T-helper 2 cell treated with Interferon-gamma antibody and Interleukin-4, amounts not matched to agents 100 ng/mL and 5 ng/mL, for 36 hours (primary cell): ENCODE data around the gene WWOX. TPM values are rescaled to one million over a fixed set of nuclear protein-coding genes. Genes with fewer than 3 reads are reported as not detected.

Source experiments
- intact Hi-C: fragments of 100-400 bp; cut with micrococcal nuclease; formaldehyde crosslinking; loops from one replicate; pipeline ENCODE4 v1.15.1; 2023
- total RNA-seq: library from RNA; stranded (reverse); gene quantifications from 2 replicates; pipeline ENCODE4 v1.2.3, GENCODE V29; 2022

The WWOX gene
- total RNA-seq, 1 donor from 2014 or later: 26.3 TPM

DNA sequence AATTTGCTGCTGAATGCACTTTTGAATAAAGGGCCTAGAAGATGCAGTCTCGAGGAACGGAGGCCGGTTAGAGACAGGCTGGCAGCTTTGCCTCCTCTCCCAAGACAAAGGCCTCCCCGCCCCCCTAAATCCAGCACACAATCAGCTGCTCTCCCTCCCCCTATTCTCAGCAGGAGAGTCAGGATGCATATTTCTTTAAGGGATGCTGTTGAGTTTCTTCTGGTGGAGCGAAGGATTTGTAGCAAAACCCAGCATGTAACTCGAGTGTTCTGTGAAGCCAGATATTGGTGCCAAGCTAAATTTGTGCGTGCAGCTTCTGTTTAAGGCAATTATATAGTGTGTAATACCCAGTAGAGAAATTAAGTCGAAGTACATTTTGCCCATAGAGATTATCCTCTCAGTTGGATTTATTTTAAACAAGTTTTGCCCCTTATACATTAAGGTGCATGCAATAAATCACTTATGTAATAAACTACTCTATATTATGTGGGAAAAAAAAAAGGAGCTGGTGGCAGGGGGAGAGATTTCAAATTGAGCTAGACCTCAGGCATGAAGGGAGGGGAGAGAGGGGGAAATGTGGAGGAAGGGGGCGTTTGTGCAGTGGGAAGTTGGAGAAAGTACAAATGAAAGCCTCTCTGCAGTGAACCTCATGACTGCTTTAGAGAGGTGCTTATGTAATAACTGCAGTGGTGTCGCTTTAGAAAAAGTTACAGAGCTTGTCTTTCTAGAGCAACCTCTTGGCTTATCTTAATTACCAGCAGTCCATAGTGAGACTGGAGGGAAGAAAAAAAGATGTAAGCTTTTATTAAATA is 901.9 kb downstream of the WWOX start:
- intact Hi-C loops: no loop called here

DNA sequence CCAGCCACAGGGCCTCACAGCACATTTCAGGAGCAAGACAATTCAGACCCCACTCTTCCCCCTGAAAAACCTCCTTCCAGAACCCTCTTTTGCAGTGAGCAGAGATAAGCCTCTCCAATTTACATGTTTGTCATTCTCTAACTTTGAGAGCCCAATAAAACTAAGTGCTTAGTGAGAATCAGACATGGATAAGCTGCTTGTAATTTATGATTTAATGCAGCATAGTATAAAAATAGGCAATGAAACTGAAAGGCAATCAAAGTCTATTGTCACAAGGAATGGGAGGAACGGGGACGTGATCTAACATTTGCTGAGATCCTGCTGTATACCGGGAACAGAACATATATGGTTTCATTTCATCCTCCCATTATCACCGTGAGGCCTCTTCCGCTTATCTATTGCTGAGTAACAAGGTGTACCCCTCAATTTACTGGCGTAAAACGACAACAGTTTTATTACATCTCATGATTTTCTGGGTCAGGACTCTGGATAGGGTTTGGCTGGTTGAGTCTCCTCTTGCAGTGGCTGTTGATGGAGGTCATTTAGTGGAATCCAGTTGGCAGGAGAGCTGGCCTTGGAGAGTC is 903.7 kb downstream of the WWOX start:
- intact Hi-C loops: no loop called here

DNA sequence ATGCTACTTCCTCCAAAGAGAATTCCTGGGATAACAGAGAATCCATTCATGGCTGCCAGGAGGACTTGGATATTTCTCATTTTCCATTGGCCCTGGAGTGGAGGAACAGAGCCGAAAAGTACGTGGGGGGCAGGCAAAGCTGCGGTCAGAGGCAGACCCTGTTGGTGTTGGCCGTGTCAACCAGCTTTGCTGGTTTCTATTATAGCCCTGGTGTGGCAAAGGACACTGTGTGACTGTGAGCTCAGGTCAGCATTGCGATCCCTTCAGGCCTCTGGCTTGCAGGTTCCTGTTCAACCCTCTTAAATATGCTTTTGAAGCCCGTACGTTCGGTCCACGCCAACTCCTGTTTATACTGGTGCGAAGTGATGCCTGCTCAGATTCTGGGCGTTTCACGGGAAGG is 904.9 kb downstream of the WWOX start:
- intact Hi-C loops: no loop called here

GRCh38 chr16:79005096-79005495 is 905.6 kb downstream of the WWOX start:
- intact Hi-C loops: no loop called here

DNA sequence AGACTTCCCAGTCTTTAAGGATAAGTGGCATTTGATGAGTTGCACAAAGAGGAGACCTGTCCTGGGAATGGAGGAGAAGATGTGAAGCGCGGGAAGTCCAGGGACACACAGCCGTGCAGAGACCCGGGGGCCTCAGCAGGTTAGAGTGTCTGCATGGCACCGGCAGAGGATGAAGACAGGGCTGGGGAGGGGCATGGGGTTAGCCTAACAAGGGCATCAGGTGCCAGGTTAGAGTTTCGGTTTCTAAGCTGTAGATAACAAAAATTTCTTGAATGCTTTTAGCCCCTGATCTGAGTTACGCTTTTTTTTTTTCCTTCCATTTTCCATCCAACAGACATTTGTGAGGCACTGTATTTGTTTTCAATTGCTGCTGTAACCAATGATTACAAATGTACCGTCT is 906.8 kb downstream of the WWOX start:
- intact Hi-C loops: no loop called here

DNA sequence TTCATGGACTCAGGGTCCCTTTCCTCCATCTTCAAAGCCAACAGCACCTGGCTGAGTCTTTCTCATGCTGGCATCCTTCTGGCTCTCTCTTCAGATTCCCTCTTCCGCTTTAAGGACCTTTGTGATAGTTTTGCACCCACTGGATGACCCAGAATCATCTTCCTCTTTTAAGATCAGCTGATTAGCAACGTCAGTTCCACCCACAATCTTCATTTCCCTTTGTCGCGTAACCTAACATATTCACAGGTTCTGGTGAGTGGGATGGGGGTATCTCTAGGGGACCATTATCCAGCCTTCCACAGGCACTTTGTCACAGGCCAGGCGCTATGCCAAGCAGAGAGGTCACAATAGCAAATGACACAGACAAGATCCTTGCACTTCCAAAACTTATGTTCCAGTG is 907.3 kb downstream of the WWOX start:
- intact Hi-C loops: no loop called here

GRCh38 chr16:79007614-79008013 is 908.2 kb downstream of the WWOX start:
- intact Hi-C loops: no loop called here

DNA sequence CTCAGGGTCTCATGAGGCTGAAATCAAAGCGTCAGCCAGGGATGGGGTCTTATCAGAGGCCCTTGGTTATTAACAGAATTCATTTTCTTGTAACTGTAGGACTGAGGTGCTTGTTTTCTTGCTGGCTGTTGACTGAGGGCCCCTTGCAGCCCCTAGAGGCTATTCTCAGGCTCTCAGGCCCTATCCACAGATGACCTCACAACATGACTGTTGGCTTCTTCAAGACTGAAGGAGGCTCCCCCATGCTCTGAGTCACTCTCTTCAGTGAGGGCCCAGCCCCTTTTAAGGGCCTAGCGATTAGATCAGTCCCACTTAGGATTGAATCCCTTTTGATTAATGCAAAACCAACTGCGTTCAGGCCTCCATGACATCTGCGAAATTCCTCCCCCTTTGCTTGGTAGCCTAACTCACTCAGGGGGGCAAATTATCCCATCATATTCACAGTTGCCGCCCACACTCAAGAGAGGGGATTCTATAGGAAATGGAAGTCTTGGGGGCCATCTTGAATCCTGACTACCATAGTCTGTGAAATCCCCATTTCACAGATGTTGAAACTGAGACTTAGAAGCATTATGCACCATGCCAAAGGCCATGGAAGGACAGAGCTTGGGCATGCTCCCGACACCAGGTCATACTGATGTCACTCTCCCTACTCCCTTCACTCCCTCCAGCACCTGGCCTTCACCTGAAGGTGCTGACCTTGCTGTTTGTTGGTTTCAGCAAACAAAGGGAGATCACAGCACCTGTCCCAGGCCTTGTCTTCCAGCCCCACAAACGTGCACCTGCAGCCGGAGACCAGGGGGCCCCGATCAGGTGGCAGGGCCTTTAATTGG is 908.8 kb downstream of the WWOX start:
- intact Hi-C loops: no loop called here

- intact Hi-C loops: no loop called here
These were observed 909.4 kb downstream of the WWOX start for GRCh38 chr16:79008869-79009179.

GRCh38 chr16:79009896-79010295 is 910.4 kb downstream of the WWOX start:
- intact Hi-C loops: no loop called here

- intact Hi-C loops: no loop called here
These were observed 911.8 kb downstream of the WWOX start for GRCh38 chr16:79011282-79011681.

DNA sequence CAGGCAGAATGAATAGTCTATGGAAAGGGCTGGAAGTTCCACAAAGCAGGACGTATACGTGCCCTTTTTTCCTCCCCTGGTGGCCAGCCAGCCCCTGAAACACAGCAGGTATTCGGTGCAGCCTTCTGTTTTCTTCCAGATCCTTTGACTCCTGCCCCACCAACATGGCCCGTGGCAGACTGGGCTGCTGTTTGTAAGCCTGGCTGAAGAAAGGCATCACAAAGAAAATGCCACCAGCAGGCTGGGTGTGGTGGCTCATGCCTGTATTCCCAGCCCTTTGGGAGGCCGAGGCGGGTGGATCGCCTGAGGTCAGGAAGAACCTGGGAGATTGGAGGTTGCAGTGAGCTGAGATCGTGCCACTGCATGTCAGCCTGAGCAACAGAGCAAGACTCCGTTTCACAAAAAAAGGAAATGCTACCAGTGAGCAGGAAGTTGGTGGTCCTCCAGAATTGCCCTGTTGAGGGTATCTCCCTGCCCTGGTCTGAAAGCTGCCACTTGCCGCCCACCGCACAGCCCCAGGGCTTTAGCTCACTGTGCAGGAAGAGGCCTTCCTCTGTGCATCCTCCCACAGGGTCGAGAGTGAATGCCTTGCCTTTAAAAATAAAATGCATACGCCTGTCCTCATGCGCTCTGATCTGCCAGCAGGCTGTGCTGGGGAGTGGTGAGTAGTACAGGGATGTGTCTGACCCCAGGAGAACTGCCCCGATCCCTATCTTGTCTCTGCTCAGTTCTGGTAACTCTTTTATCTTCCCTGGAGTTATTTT is 913.4 kb downstream of the WWOX start:
- intact Hi-C loops: no loop called here

- intact Hi-C loops: no loop called here
These were observed 914.6 kb downstream of the WWOX start for GRCh38 chr16:79013930-79014660.

DNA sequence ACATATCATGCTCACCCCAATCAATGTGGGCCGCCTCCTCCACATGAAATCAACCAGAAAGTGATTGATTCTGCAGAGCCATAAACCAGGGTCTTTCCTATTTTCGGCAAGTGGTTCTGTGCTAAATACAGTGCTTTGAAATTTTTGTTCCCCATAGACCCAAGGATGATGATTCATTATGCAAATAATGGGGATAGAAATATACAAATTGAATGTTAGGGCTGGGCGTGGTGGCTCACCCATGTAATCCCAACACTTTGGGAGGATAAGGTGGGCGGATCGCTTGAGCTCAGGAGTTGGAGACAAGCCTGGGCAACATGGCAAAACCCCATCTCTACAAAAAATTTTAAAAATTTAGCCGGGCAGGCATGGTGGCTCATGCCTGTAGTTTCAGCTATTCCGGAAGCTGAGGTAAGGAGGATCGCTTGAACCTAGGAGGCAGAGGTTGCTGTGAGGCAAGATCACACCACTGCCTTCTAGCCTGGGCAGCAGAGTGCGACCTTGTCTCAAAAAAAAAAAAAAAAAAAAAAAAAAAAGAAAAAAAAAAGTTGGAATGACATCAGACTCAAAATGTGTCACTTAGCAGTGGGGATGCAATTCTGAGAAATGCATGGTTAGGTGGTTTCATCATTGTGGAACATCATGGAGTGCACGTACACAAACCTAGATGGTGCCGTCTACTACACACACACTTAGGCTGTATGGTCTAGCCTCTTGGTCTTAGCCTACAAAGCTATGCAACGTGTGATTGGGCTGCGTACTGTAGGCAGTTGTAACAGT is 919.4 kb downstream of the WWOX start:
- intact Hi-C loops: no loop called here

GRCh38 chr16:79019431-79019830 is 920.0 kb downstream of the WWOX start:
- intact Hi-C loops: no loop called here

DNA sequence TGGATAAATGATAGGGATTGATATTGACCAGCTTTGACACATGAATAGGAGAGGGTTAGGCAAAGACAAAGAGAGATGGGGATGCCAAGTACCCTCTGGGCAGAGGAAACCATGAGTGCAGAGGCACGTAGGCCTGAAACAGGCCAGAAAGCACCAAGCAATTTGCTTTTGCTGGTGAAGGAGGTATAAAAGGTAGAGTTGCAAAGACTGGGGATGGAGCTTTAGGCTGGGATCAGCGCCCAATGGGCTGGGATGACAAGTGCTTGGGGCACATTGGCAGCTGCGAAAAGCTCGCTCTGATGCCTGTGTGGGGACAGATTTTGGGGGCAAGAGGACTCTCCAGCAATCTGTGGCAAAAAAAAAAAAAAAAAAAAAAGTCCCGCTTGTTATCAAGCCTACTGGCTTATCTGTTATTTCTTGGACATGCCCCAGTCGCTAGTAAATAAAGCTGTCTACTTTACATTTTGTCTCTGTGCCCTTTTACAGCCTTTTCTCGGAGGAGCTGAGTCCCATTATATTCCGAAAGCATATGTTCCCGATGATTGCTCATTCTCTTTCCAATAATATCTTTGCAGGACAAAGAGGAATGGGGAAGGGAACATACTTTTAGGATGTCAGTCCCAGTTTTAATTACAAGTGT is 922.7 kb downstream of the WWOX start:
- intact Hi-C loops: no loop called here

GRCh38 chr16:79026117-79026516 is 926.7 kb downstream of the WWOX start:
- intact Hi-C loops: no loop called here

DNA sequence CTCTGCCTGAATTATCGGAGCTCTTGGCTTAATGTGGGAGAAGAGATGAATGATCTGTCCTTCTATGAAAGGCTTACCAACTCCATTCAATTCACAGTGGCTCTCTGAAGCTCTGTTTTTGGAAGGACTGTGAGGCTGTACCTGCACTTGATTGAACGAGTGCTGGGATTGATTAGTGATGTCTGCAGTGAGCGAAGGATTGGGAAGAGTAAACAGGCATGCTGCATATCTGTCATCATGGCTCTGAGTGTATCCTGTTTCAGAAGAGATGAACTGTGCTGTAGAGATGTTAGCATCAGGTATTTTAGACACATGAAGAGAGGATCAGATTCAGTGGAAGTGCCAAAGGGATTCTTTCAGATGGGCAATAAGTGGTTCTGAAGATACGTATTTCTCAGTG is 937.1 kb downstream of the WWOX start:
- intact Hi-C loops: no loop called here

GRCh38 chr16:79037521-79038373 is 938.3 kb downstream of the WWOX start:
- intact Hi-C loops: no loop called here
